Pulmonary artery endothelial cell (primary cell): Measurements from ENCODE around the gene HTR4. TPM values are rescaled to one million over a fixed set of nuclear protein-coding genes. Genes with fewer than 3 reads are reported as not detected.

Experiments
- DNase-seq: peaks from one replicate; pipeline ENCODE4 v3.0.0-alpha.2; 2011; ENCODE audit warnings: low read depth, low spot score
- total RNA-seq: library from RNA; depleted of rRNA; stranded (reverse); fragments of >200 nt; gene quantifications from 2 replicates; pipeline ENCODE4 v1.2.3, GENCODE V29; 2014

HTR4 gene
- total RNA-seq, 1 donor from 2014 or later = not detected

DNA sequence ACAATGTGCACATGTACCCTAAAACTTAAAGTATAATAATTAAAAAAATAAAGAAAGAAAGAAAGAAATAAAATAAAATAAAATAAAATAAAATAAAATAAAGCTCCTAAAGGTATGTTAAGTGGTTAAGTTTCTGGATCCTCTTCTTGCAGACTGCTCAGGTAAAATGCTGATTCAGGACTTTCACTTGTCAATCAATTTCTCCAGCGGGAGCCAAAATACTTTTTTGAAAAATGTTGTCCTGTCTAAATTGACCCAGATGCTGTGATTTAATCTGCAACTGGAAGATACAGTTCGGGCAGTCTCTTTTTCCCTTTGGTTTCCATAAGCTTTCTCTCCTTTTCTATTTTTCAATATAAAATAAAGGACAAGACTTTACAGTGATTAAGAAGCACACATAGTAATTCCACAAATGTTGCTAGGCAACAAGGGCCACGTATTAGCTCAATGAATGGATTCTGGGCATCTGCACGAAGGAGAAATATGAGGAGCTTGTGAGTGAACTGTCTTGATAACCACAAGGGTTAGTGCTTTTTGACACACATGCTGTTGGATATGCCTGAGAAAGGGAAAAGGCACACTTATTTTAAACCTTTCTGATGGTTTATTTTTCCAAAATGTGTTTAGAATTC is 38.6 kb downstream of the HTR4 start:
- no peak for DNase-seq

DNA sequence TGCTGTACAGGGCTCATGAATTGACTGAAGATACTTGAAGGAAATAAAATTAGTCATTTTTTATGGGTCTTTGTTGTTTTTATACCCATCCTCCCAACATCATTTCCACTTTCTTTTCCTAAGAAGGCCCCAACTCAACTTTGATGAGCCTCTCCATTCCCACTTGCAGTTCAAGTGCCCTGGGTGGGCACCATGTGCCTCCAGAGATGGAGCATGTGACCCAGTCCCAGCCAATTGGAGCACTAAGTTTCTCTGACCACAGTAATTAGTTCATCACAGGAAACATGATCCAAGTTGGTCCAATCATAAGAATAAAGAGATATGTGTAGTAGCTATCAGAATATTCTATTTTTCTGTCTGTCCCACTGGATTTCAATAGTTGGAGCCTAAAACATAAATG is 46.9 kb downstream of the HTR4 start:
- DNase-seq = no peak

DNA sequence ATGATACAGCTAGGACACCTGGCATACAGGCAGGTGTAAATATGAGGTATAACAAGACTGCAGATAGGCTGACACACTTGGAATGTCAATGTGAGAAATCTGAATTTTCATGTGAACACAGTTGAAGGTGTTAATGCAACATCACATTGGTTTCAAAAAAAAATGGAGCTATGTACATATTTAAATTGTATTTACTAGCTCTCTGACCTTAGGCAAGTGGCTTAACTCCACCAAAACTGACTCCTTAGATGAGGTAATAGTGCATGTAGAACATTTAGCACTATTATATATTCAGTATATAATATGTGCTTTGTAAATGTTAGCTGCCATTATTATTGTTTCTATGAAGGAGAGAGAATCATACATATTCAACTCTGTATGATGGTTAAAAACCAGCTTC is 48.0 kb downstream of the HTR4 start:
- no peak for DNase-seq

DNA sequence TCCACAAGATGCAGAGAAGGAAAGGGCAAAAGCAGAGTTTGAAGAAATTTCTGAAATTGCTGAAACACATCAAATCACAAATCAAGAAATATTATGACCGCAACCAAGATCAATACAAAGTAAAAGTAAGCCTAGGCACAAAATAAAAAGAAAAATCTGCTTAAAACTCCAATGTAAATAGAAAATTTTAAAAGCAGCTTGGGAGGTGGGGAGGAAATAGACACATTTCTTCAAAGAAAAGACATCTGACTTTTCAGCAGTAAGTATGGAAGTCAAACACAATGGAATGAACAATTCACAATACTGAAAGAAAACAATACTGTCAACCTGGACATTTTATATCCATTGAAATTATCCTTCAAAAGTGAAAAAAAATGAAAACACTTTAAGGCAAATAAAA is 55.1 kb downstream of the HTR4 start:
- DNase-seq = no peak

DNA sequence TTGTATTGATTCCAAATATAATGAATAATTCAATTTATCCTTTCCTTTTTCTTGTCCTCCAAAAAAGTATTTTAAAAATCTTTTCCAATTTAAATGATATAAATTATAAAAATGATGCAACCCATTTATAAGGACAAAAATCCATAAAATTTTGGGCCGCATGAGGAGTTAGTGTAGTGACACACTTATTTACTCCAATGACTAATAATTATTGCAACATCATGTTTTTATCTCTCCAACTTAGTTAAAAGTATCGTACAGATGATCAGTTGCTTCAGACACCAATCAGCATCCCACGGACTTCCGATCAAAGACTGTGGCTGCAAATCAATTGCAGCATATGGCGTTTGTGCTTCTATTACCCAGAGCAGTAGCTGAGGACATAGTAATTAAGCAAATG is 58.6 kb downstream of the HTR4 start:
- DNase-seq = no peak

DNA sequence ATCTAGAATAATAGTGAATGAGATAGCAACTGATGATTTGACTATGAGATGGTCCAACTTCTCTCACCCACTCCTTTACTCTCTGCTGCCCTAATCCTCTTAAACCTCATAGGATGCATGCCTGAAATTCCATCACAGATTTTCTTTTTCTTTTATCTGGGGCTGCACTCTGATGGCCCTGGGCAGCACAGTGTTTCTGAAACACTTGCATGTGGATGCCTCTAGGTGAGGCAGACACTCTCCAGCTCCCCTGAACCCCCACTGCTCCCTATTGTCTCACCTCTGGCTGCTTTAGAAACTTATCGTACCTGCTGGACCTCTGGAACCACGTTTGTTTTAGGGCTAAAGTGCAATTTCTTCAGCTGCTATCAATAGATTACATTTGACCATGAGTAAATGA is 67.5 kb downstream of the HTR4 start:
- no peak for DNase-seq

DNA sequence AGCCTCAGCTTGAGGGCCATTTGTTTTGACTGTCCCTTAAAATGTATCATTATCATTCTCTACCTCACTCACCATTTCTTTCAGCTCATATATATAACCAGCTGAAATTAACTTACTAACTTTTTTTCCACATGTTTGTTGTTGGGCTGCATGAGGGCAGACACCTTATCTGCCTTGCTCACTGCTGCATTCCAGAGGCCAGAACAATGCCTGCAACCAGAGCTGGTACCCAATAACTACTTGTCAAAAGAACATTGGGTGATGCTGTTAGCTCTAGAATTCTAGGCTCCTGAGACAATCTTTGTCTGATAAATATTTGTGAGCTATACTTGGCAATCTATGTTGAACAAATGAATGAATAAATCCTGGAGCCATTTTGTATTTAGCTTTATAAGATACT is 68.3 kb downstream of the HTR4 start:
- no peak for DNase-seq

DNA sequence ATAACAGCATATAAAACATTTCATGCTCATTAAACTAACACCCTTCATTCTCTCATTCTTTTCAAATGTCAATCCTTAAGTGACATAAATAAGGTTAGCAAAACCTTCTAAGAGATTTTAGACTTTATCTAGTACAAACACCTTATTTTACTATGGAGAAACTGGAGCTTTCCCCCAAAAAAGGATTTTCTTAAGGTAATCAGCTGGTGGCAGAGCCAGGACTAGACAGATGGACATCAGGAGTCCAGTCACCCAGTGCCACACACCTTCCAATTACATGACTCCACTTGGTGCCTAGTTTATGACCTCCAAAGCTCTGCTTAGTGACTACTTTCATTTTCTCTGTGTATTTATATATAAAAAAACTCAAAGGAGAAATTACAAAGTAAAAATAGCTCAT is 70.2 kb downstream of the HTR4 start:
- no peak for DNase-seq

DNA sequence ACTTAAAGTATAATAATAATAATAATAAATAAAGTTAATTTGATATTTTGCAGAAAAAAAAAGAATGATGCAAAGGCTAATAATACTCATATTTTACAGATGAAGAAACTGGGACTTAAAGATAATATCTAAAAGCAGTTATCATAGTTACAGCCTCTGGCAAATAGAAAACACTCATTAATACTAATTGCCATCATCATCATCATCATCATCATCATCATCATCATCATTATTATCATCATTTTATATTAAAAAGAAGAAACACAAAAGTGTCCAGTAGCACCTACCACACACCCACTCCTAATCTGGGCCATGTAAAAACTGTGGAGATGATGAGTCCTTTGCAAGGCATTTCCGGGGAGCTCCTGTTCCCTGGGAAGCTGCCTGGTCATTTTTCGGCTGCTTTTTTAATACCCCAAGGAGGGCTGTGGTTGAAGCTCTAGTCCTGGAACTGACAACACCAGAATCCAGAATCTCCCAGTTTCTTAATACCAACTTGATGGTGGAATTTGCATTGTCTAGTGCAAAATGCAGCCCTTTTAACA is 70.8 kb downstream of the HTR4 start:
- DNase-seq = no peak

DNA sequence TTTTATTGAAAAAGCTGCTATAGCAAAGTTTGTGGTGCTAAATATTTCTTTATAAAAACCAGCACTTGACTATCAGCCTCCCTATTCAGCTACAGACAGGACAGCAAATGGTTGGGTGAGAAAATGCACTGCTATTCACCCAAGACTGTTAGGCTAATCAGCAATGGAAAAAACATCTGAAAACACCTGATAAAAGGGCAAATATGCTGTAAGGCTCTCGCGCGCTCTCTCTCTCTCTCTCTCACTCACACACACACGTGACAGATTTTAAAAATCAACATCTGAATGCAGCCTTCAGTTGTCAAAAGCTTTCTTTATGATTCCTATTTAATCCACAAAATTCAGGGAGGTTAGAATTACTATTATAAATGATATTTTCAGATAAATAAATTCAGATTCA is 80.2 kb downstream of the HTR4 start:
- DNase-seq = no peak

DNA sequence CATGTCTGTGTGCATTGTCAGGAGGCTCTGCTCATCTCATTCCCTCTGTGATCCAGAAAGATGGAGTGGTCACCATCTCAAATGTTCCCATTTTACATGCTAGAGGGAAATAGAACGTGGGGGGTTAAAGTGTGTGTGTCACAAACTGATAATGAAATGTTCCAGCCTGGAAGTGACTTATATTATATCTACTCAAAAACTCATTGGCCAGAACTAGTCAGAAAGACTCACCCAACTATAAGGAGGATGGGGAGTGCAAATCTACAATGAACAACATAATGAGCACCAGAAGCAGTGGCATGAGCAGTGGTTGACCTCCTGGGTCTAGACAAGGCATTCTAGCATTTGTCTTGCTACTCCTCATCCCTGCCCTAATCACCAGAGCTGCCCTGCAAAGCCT is 81.0 kb downstream of the HTR4 start:
- no peak for DNase-seq

DNA sequence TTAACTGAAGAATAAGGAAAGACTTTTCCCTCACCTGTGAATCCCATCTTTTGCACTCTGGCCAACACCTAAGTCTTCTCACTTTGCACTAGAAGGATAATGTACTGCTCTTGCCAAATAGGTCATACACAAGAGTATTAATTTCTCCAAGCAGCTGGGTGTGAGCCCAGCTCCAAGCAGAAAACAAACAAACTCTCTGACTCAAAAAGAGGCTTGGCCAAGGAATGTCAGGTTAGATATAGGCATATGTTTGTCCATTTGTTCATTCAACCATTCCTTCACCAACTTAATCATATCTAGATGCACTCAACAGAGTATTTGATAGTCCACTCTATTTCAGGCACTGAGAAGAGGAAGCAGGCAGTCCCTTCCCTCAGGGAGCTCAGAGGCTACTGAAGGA is 84.4 kb downstream of the HTR4 start:
- no peak for DNase-seq

DNA sequence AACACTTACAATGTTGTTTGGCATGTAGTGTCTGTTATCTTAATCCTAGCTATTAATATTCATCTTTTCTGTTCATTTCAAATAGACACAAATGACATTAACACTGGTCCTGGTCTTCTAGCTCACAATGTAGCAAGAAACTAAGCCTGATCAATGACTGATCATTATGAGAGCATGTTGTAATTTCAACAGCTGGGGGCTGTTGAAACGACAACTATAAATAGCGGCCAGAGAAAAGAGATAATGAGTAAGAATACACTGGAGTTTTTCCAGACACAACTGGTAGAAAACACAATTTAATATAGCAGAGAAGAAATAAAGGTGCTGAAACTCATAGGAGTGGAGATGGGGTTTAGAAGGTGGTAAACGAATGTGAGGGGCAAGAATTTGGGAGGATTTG is 89.2 kb downstream of the HTR4 start:
- DNase-seq = no peak

DNA sequence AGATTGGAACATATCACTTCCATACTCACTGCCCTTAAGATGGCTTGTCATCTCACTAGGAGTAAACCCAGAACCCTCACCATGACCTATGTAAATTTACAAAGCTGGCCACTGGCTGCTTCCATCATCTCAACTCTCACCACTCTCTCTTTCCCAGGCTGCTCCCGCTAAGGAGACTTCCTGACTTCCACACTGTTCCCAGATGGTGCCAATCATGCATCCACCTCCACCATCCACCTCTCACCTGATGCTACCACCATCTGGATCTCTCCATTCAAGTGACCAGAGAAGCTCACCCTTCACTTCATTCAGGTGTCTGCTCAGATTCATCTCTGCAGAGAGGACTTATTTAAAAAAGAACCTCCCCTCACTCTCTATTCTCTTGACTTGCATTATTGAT is 91.3 kb downstream of the HTR4 start:
- no peak for DNase-seq

DNA sequence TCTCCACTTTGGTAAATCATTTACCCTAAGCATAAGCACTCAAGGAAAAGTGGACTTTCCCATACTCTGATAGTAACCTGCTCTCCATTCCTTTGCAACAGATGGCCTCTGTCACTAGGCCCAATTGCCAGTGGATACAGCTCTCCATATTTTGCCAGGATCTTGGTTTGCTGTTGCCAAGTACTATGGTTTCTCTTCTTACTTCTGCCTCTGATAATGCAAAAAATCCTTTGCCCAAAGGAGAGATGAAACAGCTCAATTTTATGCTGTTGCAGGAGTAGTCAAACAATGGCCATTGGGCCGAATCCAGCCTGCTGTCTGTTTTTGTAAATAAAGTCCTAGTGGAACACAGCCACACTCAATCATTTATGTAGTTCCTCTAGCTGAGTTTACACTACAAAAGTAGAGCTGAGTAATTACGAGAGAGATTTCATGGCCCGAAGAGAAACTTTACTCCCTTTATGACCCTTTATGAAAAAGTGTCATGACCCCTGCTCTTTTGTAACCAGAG is 92.5 kb downstream of the HTR4 start:
- no peak for DNase-seq

DNA sequence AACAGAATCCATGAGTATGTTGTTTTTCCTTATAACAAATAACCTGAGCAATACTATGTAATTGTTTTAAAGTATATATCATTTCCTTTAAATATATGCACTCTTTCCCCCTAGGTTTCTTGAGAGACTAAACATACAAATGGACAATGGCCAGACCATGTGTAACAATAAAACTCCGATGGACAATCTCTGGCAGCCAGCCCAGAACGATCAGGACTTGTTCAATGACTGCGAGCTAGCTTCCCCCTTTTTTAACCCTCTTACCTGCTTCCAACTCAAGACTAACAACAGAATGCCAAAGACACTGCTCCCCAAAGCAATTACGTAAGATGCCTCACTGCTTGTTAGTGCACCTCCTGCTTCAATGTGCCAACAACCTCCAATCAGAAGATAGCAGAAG is 94.9 kb downstream of the HTR4 start:
- DNase-seq = peak; percentile 8

DNA sequence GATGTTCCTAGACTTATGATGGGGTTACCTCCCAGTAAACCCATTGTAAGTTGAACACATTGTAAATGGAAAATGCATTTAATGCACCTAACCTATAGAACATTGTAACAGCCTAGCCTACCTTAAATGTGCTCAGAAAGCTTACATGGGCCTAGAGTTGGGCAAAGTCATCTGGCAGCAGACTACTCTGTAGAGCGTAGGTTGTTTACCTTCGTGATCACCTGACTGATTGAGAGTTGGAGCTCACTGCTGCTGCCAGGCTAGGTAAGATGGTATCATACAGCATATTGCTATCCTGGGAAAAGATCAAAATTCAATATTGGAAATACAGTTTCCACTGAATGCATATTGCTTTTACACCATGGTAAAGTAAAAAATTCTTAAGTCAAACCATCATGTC is 95.4 kb downstream of the HTR4 start:
- DNase-seq = no peak

DNA sequence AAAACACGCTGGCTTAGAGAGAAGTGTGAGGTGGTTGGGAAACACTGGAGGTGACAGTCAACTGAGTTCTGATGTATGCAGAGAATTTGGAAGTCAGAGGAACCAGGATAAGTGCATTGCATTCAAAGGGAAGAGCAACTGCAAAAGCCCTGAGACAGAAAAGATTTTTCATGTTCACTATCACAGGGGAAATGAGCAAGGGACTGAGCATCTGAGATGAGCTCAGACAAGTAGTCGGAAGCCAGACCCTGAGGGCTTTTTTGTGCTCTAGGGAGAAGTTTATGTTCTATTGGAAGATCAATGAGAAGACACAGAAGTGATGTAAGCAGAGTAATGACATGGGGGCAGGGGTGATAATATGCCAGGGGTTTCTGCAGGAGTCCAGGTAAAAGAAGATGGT is 97.5 kb downstream of the HTR4 start:
- DNase-seq = no peak

DNA sequence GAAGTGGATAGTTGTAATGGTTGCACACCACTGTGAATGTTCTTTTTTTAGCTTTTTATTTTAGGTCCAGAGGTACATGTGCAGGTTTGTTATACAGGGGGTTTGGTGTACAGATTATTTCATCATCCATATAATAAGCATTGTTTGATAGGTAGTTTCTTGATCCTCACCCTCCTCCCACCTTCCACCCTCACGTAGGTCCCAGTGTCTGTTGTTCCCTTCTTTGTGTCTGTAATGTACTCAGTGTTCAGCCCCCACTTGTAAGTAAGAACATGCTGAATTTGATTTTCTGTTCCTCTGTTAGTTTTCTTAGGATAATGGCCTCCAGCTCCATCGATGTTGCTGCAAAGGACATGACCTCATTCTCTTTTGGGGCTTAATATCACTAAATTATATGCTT is 99.7 kb downstream of the HTR4 start:
- no peak for DNase-seq

DNA sequence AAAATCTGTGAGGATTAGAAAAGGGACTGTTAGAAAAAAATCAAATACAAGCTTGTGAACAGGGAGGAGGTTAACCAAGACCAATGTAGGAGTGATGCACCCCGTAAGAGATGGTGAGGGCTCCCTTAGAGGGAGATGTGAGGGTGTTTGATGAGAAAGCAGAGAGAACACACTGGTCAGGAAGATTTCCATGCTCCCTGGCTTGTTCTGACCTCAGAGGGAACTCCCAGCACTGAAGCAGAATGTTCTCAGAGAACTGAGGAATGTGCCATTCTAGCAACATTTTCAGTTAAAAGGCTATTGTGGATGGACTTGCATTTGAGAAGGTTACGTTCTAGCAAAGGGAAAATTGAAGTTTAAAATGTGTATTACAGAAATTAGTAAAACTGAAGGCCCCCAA is 110.6 kb downstream of the HTR4 start:
- DNase-seq = no peak

DNA sequence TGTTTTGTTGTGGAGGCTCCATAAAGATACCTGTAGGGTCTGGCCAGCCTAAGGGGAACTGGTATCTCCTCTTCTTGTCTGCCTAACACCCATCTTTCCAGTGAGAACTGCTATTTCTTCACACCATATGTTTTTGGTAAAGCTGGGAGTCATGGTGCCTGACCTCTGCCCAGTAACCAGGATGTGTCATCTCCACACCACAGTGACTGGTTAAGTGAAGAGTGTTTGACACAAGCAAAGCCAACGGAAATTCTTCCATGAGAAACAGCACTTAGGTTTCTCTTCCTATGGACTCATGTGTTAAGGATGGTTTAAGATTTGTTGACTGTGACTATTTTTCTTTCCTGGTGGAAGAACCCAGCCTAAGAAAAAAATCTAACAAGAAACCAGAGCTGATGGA is 111.5 kb downstream of the HTR4 start:
- DNase-seq = no peak

DNA sequence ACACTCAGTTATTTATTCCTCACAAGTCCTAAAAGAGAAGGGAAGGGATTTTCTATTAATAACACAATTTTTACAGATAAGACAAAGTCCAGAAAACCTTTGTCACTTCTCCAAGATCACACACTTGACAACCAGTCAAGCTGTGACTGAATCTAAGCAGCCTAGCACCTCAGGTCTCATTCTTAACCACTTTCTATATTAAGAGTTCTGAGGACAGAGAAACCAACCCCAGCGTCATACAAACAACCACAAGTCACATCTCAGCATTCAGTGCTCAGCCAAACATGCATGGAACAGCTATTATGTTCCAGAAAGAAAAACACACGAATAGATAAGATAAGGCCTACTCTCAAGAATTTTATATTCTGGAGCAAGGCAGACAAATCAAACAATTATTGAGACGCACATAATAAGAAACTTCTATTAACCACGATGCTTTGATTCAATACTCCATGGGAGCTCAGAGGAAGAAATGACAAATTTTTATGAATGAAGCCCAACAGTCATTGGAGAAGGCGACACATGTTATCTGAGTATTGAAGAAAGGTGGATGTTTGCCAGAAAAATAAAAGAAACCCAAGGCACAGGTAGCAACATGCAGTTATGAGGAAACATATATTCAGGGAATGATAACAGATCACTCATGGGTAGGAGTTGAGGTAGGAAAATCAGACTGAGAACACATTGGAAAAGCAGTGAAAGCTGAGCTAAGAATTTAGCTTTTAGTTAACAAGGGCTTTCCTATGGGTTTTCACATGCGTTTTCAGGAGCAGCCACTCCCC is 113.1 kb downstream of the HTR4 start:
- no peak for DNase-seq

DNA sequence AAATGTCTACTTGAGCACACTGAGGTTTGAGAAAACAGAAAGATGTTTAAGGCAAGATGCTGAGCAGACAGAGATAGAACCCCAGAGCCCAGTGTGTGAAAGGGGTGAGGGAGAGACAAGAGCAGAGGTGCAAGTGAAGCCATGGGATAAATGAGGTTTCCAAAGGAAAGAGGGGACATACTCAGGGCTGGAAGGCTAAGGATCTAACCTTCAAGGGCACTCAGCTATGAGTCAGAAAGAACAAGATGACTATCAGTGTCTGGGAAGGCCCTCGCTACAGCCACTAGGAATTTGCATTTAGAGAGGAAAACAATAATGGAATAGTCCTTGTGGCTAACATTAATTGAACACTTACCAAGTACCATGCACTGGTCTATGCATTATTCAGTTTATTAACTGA is 113.7 kb downstream of the HTR4 start:
- DNase-seq = no peak
